ENCODE measurements around the gene ALX4.

ALX4 gene

DNA sequence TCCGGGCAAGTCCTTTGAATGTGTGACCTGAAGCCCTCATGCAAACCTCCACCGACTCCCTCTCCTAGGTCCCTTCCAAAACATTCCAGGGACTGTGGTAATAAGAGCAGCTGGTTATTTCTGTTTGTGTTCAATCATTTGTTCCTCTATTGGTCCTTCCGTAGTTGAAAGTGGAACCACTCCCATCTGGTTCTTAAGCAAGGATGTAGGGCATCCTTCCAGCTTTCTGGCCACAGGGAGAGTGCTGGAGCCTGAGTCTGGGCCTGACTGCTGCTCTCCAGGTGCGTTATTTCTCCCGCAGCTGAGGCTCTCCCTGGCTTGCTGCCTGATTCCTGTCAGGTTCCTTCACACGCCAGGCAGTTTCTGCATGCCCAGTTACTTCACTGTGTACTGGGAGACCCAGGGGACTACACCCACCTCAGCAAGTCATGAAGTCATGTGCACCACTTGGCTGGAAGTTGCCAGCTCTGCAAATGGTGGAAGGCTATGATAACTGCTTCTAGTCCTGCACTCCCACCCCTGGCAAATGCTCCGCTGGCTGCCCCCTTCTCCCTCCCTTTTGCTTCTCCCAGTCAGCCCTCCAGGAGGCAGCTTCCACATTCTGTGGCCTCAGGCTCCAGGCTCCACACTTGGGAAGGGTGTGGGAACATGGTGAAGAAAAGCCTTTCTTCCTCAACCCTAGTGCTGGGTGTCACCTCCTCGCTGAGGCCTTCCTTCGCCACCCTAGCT is 4.0 kb upstream of the ALX4 start:
- no peaks in the 10 kb centered on the region for H3K9me2 ChIP-seq (replicated peaks; ENCODE audit: low read depth, low read length)
- no peaks in the 10 kb centered on the region for H3F3A ChIP-seq (ENCODE audit: low read depth)
- H3K9ac ChIP-seq (ENCODE audit: low read depth, low read length, poor library complexity, severe bottlenecking) = no peak overlapping the region
- TF ChIP-seq, protein P1, sequence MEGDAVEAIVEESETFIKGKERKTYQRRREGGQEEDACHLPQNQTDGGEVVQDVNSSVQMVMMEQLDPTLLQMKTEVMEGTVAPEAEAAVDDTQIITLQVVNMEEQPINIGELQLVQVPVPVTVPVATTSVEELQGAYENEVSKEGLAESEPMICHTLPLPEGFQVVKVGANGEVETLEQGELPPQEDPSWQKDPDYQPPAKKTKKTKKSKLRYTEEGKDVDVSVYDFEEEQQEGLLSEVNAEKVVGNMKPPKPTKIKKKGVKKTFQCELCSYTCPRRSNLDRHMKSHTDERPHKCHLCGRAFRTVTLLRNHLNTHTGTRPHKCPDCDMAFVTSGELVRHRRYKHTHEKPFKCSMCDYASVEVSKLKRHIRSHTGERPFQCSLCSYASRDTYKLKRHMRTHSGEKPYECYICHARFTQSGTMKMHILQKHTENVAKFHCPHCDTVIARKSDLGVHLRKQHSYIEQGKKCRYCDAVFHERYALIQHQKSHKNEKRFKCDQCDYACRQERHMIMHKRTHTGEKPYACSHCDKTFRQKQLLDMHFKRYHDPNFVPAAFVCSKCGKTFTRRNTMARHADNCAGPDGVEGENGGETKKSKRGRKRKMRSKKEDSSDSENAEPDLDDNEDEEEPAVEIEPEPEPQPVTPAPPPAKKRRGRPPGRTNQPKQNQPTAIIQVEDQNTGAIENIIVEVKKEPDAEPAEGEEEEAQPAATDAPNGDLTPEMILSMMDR (conservative IDR thresholded peaks at IDR 0.05; ENCODE audit: low read length) = no peak
- TF ChIP-seq EZH2phosphoT487 (IDR thresholded peaks at IDR 0.05; ENCODE audit: borderline replicate concordance) = no peak
- no peak overlapping the region for H2AFZ ChIP-seq (ENCODE audit: low read length)
- H3K36me3 ChIP-seq (ENCODE audit: insufficient read depth, low read length) = no peaks in the 10 kb centered on the region
- no peaks in the 10 kb centered on the region for H3K79me2 ChIP-seq (ENCODE audit: insufficient read depth, low read length)
- no peaks in the 10 kb centered on the region for H3K27me3 ChIP-seq (ENCODE audit: insufficient read depth, low read length, poor library complexity, severe bottlenecking)
- no peaks in the 10 kb centered on the region for H4K20me1 ChIP-seq (ENCODE audit: insufficient read depth, low read length, poor library complexity, severe bottlenecking)
- no peak overlapping the region for H3K4me3 ChIP-seq (ENCODE audit: low read length, poor library complexity, severe bottlenecking)
- H3K4me2 ChIP-seq (ENCODE audit: low read depth, low read length, poor library complexity, severe bottlenecking) = no peak overlapping the region
- no peaks in the 10 kb centered on the region for H3K9me3 ChIP-seq (ENCODE audit: insufficient read depth, low read depth, low read length)
- H3K4me1 ChIP-seq (ENCODE audit: insufficient read depth, low read length, poor library complexity, severe bottlenecking) = no peaks in the 10 kb centered on the region

DNA sequence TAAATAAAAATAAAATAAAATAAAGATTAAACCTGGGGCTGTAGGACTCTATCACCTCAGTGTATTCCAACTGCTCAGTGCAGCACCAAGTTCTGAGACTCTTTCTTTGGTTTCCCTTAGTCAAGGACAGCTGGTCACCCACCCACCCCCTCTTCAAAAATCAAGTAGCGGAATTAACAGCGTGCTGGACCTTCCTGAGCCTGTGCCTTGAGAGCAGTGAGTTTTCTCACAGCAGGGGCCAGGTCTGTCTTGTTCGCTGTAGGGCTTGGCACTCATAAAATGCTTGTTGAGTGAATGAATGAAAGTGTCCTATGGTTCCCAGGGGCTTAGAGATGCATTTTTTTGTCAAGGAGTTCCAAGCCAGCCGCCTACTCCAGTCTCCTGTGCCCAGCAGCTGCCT is 2.9 kb upstream of the ALX4 start:
- H2AFZ ChIP-seq (ENCODE audit: low read length) = no peak overlapping the region
- H3K27me3 ChIP-seq (ENCODE audit: insufficient read depth, low read length, poor library complexity, severe bottlenecking) = no peaks in the 10 kb centered on the region
- no peaks in the 10 kb centered on the region for H3K9me3 ChIP-seq (ENCODE audit: insufficient read depth, low read depth, low read length)
- no peaks in the 10 kb centered on the region for H3F3A ChIP-seq (ENCODE audit: low read depth)
- no peak overlapping the region for H3K4me2 ChIP-seq (ENCODE audit: low read depth, low read length, poor library complexity, severe bottlenecking)
- no peaks in the 10 kb centered on the region for H3K4me1 ChIP-seq (ENCODE audit: insufficient read depth, low read length, poor library complexity, severe bottlenecking)
- H4K20me1 ChIP-seq (ENCODE audit: insufficient read depth, low read length, poor library complexity, severe bottlenecking) = no peaks in the 10 kb centered on the region
- no peaks in the 10 kb centered on the region for H3K36me3 ChIP-seq (ENCODE audit: insufficient read depth, low read length)
- H3K79me2 ChIP-seq (ENCODE audit: insufficient read depth, low read length) = no peaks in the 10 kb centered on the region
- no peak overlapping the region for H3K9ac ChIP-seq (ENCODE audit: low read depth, low read length, poor library complexity, severe bottlenecking)
- no peak overlapping the region for H3K4me3 ChIP-seq (ENCODE audit: low read length, poor library complexity, severe bottlenecking)
- no peaks in the 10 kb centered on the region for H3K9me2 ChIP-seq (replicated peaks; ENCODE audit: low read depth, low read length)
- TF ChIP-seq, protein P1 (conservative IDR thresholded peaks at IDR 0.05; ENCODE audit: low read length) = no peak
- TF ChIP-seq EZH2phosphoT487 (IDR thresholded peaks at IDR 0.05; ENCODE audit: borderline replicate concordance) = no peak

DNA sequence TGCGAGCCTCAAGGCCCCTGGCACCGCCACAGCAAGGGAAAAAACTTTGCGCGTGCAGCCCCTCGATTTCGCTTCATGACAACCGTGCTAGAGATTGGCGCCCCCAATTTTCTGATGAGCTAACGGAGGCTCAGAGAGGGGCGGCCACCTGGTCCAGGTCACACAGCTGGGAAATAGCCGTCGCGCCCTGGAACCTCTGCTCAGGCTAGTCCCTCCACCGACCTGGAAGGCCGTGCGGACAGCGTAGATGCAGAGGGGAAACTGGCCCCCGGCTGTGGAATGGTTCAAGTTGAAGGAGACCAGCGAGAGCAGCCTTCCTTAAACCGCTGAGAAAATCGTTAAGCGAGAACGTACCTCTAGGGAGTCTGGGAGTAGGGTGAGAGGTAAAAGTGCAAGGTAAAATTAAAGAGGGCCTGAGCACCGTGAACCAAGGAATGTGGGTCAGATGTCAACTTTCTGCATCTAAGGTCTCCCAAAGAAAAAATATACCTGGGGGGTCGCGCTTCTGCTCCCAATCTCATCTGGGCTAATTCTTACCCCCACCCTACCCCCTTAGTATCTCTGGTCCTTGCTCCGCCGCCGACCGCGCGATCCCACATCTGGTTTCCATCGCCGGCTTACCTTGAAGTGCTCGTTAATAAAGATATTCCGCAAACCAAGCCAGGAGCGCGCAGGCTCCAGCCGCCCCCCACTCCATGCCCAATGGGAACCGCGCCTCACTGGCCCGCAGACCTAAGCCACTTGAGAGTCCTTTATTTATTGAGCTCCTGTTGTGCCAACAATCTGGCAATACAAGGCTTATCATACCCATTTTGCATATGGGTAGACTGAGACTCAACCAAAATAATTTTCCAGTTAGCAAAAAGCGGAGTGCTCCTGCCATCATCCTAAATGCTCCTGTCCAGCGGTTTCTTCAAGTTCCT is 1.7 kb upstream of the ALX4 start:
- H3K4me1 ChIP-seq (ENCODE audit: insufficient read depth, low read length, poor library complexity, severe bottlenecking) = no peaks in the 10 kb centered on the region

More for the DNA sequence above, 1.7 kb upstream of the ALX4 start:
- no peak overlapping the region for H2AFZ ChIP-seq (ENCODE audit: low read length)
- H3K9ac ChIP-seq (ENCODE audit: low read depth, low read length, poor library complexity, severe bottlenecking) = no peak overlapping the region
- H3K9me3 ChIP-seq (ENCODE audit: insufficient read depth, low read depth, low read length) = no peaks in the 10 kb centered on the region
- no peaks in the 10 kb centered on the region for H3K9me2 ChIP-seq (replicated peaks; ENCODE audit: low read depth, low read length)
- no peaks in the 10 kb centered on the region for H3K27me3 ChIP-seq (ENCODE audit: insufficient read depth, low read length, poor library complexity, severe bottlenecking)
- no peaks in the 10 kb centered on the region for H4K20me1 ChIP-seq (ENCODE audit: insufficient read depth, low read length, poor library complexity, severe bottlenecking)
- H3K4me2 ChIP-seq (ENCODE audit: low read depth, low read length, poor library complexity, severe bottlenecking) = no peak overlapping the region
- no peaks in the 10 kb centered on the region for H3K36me3 ChIP-seq (ENCODE audit: insufficient read depth, low read length)
- H3K4me3 ChIP-seq (ENCODE audit: low read length, poor library complexity, severe bottlenecking) = no peak overlapping the region
- no peaks in the 10 kb centered on the region for H3K79me2 ChIP-seq (ENCODE audit: insufficient read depth, low read length)
- no peaks in the 10 kb centered on the region for H3F3A ChIP-seq (ENCODE audit: low read depth)
- TF ChIP-seq, protein P1 (conservative IDR thresholded peaks at IDR 0.05; ENCODE audit: low read length) = no peak
- TF ChIP-seq EZH2phosphoT487 (IDR thresholded peaks at IDR 0.05; ENCODE audit: borderline replicate concordance) = no peak

Data from Loucy (cell line).